ENCODE data around the gene TMEM260.

The TMEM260 gene

DNA sequence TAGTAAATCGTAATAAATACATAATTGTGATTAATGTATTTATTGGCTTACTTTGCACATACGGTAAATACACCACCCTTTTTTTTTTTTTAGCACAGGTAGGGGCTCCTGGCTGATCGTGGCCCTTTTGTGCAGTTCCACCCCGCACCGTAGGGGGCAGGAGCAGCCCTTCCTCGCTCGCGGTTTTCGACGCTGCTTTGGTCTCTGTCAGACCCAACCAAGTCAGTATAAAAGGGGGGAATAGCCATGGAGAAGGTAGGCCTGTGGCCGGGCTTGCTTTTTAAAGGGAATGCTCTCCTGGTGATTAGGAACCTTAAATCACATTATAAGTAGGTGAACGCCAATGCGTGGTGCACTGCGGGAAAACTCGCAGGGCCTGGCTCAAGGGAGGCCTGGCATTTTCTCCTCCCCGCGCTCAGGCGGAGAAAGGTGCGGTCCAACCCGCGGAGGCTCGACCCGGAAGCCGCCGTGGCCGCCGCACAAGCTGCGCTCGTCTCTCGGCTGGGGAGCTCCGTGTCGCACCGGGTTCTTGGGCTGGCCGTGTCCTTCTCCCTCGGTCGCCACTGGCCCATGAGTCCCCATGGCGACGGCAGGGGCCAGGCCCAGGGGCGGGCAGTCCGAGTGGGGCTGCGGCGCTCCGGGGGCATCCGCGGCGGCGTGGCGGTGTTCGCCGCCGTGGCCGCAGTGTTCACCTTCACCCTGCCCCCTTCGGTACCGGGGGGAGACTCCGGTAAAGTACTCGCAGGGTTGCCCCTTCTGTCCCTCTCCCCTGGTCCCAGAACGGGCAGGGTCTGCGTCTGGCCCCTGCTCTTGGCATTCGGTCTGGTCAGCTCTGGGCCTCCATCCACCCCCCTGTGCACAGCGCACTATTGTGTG, at the start of gene TMEM260:
Gene TMEM260 (plus strand): TSS at position 454 of the 876 bp plus-strand sequence. CDS start 117 bp downstream, at position 571.
- TF ChIP-seq, protein P1, sequence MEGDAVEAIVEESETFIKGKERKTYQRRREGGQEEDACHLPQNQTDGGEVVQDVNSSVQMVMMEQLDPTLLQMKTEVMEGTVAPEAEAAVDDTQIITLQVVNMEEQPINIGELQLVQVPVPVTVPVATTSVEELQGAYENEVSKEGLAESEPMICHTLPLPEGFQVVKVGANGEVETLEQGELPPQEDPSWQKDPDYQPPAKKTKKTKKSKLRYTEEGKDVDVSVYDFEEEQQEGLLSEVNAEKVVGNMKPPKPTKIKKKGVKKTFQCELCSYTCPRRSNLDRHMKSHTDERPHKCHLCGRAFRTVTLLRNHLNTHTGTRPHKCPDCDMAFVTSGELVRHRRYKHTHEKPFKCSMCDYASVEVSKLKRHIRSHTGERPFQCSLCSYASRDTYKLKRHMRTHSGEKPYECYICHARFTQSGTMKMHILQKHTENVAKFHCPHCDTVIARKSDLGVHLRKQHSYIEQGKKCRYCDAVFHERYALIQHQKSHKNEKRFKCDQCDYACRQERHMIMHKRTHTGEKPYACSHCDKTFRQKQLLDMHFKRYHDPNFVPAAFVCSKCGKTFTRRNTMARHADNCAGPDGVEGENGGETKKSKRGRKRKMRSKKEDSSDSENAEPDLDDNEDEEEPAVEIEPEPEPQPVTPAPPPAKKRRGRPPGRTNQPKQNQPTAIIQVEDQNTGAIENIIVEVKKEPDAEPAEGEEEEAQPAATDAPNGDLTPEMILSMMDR (IDR thresholded peaks at IDR 0.05), result peak; percentile 93

DNA sequence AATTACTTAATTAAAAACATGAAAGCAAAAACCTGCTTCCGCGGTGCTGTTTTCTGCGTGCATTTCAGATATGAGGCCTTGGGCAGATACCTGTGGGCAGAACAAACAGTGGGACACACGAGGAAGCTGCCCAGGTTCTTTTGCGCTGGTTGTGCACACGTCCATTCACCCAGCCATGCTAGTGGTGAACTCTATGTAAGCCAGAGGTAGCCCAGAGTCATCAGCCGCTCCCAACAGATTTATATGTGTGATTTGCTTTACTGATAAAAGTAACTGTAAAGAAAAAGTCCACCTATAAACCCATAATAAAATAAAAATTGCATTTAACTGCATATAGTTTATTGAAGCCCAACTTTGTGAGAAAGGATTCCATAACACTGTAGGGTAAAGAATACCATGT, 47.1 kb upstream of the TMEM260 start:
- TF ChIP-seq, protein P1 (IDR thresholded peaks at IDR 0.05), result no peak

DNA sequence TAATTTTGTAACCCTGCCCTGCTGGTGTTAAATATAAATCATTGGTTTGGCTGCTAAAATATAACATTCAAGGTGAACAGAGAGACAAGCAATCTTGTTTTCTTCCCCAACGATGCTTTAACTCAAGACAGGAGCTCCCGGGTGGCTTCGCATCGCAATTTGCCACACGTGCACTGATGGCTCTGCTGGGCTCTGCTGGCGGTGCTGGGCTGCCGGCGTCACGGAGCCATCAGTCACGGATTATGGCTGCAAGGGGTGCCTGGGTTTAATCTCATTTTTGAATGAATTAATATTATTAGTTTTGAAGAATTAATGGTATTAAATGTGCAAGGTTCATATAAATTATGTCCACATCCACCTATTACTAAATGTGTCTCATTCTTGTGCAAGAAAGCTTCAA, 44.9 kb upstream of the TMEM260 start:
- TF ChIP-seq, protein P1 (IDR thresholded peaks at IDR 0.05), result no peak

DNA sequence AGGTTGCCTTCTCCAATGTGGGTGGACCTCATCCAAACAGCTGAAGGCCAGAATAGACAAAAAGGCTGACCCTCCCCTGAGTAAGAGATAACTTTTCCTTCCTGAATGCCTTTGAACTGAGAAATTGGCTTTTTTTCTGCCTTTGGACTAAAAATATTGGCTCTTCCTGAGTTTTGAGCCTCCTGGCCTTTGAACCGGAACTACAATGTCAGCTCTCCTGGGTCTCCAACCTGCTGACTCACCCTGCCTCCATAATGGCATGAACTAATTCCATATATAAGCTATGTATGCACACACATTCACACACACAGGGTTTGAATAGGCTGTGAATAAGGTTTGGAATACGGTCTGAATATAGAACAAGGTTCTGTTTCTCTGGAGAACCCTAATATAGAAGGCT, 39.7 kb upstream of the TMEM260 start:
- TF ChIP-seq, protein P1 (IDR thresholded peaks at IDR 0.05), result no peak

DNA sequence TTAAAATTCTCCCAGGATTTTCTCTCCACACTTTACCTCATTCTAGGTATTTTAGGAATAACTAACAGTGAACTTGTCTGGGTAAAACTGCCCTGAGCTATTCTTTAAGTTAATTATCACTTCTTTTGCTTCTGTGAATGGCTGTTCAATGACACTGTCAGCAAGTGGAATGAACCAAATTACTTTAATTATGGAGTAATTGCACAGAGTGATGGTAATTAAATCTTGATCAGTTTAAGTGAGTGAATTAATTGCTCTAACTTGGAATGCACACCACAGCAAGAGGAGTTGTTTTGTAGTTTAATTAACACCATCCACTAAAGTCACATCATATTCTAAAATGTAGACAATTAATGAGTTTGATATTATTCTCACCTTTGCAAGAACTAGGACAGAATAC, 36.2 kb upstream of the TMEM260 start:
- TF ChIP-seq, protein P1 (IDR thresholded peaks at IDR 0.05), result no peak

DNA sequence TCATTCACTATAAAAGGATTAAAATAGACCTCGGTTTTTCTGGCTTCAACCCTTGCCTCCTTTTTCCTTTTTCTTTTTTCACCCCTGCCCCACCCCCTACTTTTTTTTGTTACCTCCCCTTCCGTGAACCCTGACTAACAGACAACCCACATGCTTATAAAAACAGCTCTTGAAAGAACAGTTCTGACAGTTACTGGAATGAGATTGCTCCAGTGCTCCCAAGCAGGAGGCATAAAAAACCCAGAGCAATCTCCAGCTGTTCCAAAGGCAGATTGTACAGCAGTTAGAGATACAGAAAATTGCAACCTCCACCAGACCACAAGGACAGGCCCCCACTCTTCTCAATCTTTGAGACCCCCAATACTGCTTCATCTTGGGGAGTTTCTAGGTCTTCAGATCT, 29.9 kb upstream of the TMEM260 start:
- TF ChIP-seq, protein P1 (IDR thresholded peaks at IDR 0.05), result no peak

DNA sequence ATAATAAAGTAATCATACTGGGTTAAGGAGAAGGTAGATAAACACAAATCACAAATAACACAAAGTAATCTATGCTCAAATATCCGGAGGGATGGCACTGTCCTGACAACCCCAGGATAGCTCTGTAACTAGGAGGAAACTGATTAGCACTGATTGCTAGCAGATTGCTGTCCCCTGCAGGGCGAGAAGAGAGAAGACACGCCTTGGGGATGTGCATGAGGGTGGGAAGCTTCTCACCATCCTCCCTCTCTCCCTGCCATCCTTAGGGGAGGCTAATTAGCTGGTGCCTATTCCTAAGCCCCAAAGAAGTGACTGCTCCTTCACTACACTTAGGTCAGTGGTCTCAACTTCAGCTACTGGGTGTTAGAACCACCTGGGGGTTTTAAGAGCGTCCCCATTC, 27.0 kb upstream of the TMEM260 start:
- TF ChIP-seq, protein P1 (IDR thresholded peaks at IDR 0.05), result peak; percentile 57

All from LNCAP (cell line).